GM23338 (cell line): ENCODE results near the gene DNAJC17. TPM values are rescaled to one million over a fixed set of nuclear protein-coding genes. Genes with fewer than 3 reads are reported as not detected.

Experiments used
- ATAC-seq: fragments of 200-7000 bp; cut with Tn5 transposase; 3 replicates; pipeline ENCODE4 v1.9.1; 2020
- DNase-seq: peaks from one replicate; pipeline ENCODE4 v3.0.0-alpha.2; 2015; ENCODE audit warnings: low spot score
- H2AFZ ChIP-seq: fragments of 200-600 bp; sonication (generic); 2 replicates; pipeline ENCODE4 v1.8.0; 2016; ENCODE audit warnings: antibody characterized with exemption, mild to moderate bottlenecking, moderate library complexity
- H3F3A ChIP-seq: fragments of 200-600 bp; sonication (generic); replicated peaks from 2 replicates; pipeline ENCODE4 v1.8.0; 2017; ENCODE audit warnings: antibody characterized with exemption, mixed run types, low read depth
- H3K27ac ChIP-seq: fragments of 200-600 bp; sonication (generic); 2 replicates; pipeline ENCODE4 v1.6.1; 2016; ENCODE audit warnings: low read depth
- H3K27me3 ChIP-seq: fragments of 200-600 bp; sonication (generic); 2 replicates; pipeline ENCODE4 v1.8.0; 2016; ENCODE audit warnings: mild to moderate bottlenecking, mixed run types, moderate library complexity; ENCODE audit not compliant: insufficient read depth
- H3K36me3 ChIP-seq: fragments of 200-600 bp; sonication (generic); 2 replicates; pipeline ENCODE4 v1.8.0; 2016; ENCODE audit warnings: mild to moderate bottlenecking; ENCODE audit not compliant: insufficient read depth
- H3K4me1 ChIP-seq: fragments of 200-600 bp; sonication (generic); 2 replicates; pipeline ENCODE4 v1.8.0; 2016; ENCODE audit warnings: mild to moderate bottlenecking, moderate library complexity; ENCODE audit not compliant: insufficient read depth
- H3K4me2 ChIP-seq: fragments of 200-600 bp; sonication (generic); 2 replicates; pipeline ENCODE4 v1.7.1; 2017; ENCODE audit warnings: mixed run types
- H3K4me3 ChIP-seq: fragments of 200-600 bp; sonication (generic); 2 replicates; pipeline ENCODE4 v1.6.1; 2016; ENCODE audit warnings: mixed run types
- H3K79me2 ChIP-seq: fragments of 200-600 bp; sonication (generic); replicated peaks from 2 replicates; pipeline ENCODE4 v1.8.0; 2017; ENCODE audit warnings: mild to moderate bottlenecking; ENCODE audit not compliant: insufficient read depth
- H3K9me2 ChIP-seq: fragments of 200-600 bp; sonication (generic); 2 replicates; pipeline ENCODE4 v1.8.0; 2017; ENCODE audit not compliant: insufficient read depth
- H4K20me1 ChIP-seq: fragments of 200-600 bp; sonication (generic); replicated peaks from 2 replicates; pipeline ENCODE4 v1.8.0; 2017; ENCODE audit warnings: mild to moderate bottlenecking; ENCODE audit not compliant: insufficient read depth
- H3K27ac Mint-ChIP-seq: 2 replicates; pipeline ENCODE4 v1.8.0; 2020; ENCODE audit warnings: inconsistent platforms, mild to moderate bottlenecking, moderate library complexity, mixed read lengths
- H3K27me3 Mint-ChIP-seq: 3 replicates; pipeline ENCODE4 v1.8.0; 2022; ENCODE audit warnings: low read depth, mild to moderate bottlenecking, moderate library complexity, mixed read lengths, inconsistent platforms; ENCODE audit not compliant: insufficient read depth, poor library complexity
- H3K36me3 Mint-ChIP-seq: 3 replicates; pipeline ENCODE4 v1.8.0; 2021; ENCODE audit warnings: low read depth, mild to moderate bottlenecking, inconsistent platforms, moderate library complexity, mixed read lengths
- H3K4me1 Mint-ChIP-seq: 3 replicates; pipeline ENCODE4 v1.8.0; 2020; ENCODE audit warnings: mild to moderate bottlenecking, inconsistent platforms, mixed read lengths
- H3K4me3 Mint-ChIP-seq: 3 replicates; pipeline ENCODE4 v1.8.0; 2021; ENCODE audit warnings: moderate library complexity, mild to moderate bottlenecking, inconsistent platforms, mixed read lengths
- H3K9me3 Mint-ChIP-seq: 3 replicates; pipeline ENCODE4 v1.8.0; 2020; ENCODE audit warnings: moderate library complexity, mild to moderate bottlenecking, inconsistent platforms, mixed read lengths
- CREB1 ChIP-seq: fragments of 250-450 bp; sonication (Bioruptor Pico); IDR thresholded peaks from 2 replicates; pipeline ENCODE4 v1.5.0; 2020; ENCODE audit warnings: low read depth, mild to moderate bottlenecking, moderate library complexity
- CTCF ChIP-seq, 2 experiments: fragments of 200-600 bp in 1 of 2; sonication (generic) in 1 of 2; conservative IDR thresholded peaks; 2 replicates each; pipeline versions ENCODE4 v1.5.1 to v1.6.1; 2016 to 2017; ENCODE audit warnings: antibody characterized with exemption in 2 of 2, low read depth in 2 of 2, mild to moderate bottlenecking in 2 of 2, moderate library complexity in 1 of 2
- ETS1 ChIP-seq: IDR thresholded peaks from 2 replicates; pipeline ENCODE4 v1.6.1; 2016; ENCODE audit warnings: antibody characterized with exemption
- EZH2 ChIP-seq: fragments of 200-600 bp; sonication (generic); IDR thresholded peaks from one replicate; pipeline ENCODE4 v1.8.0; 2017; ENCODE audit warnings: antibody characterized with exemption, mild to moderate bottlenecking, low read depth; ENCODE audit not compliant: unreplicated experiment
- EZH2phosphoT487 ChIP-seq: fragments of 200-600 bp; sonication (generic); IDR thresholded peaks from one replicate; pipeline ENCODE4 v1.8.1; 2018; ENCODE audit warnings: antibody characterized with exemption; ENCODE audit not compliant: unreplicated experiment
- JUNB ChIP-seq: IDR thresholded peaks from one replicate; pipeline ENCODE4 v1.6.1; 2016; ENCODE audit warnings: antibody characterized with exemption; ENCODE audit not compliant: unreplicated experiment
- NANOG ChIP-seq: IDR thresholded peaks from 2 replicates; pipeline ENCODE4 v1.6.1; 2016; ENCODE audit warnings: antibody characterized with exemption, borderline replicate concordance
- POLR2AphosphoS5 ChIP-seq: IDR thresholded peaks from 2 replicates; pipeline ENCODE4 v1.6.1; 2016; ENCODE audit warnings: antibody characterized with exemption, low read depth
- ZNF114 ChIP-seq: fragments of 250-450 bp; sonication (Bioruptor Pico); IDR thresholded peaks from 2 replicates; pipeline ENCODE4 v1.5.0; 2020; ENCODE audit warnings: mild to moderate bottlenecking, moderate library complexity
- ZNF462 ChIP-seq: fragments of 250-450 bp; sonication (Bioruptor Pico); IDR thresholded peaks from 2 replicates; pipeline ENCODE4 v1.5.0; 2020; ENCODE audit warnings: mild to moderate bottlenecking, moderate library complexity
- polyA plus RNA-seq: library from polyadenylated mRNA; unstranded; fragments of >200 nt; fragmentation: Nextera tagmentation; extraction: Ambion mirVana; gene quantifications from 2 replicates; pipeline ENCODE4 v1.2.1, GENCODE V29; 2016
- total RNA-seq: library from RNA; depleted of rRNA; stranded (reverse); fragments of >200 nt; shearing (Covaris generic); gene quantifications from 2 replicates; pipeline ENCODE4 v1.2.3, GENCODE V29; 2014

The DNAJC17 gene
- total and polyA plus RNA-seq, 2 experiments from 2014 or later: 23.0 to 77.6 TPM

- Mint-ChIP-seq H3K36me3 (no peaks in the 10 kb centered on the region), H3K4me3 (no peak overlapping the region; the same call in 2 of the 3 replicates), H3K27ac (no peak overlapping the region), H3K9me3 (no peaks in the 10 kb centered on the region), H3K4me1 (peaks cover 39% of the 10 kb centered on the region), H3K27me3 (peaks cover 18% of the 10 kb centered on the region)
- TF ChIP-seq JUNB: no peak
- no peak for TF ChIP-seq ZNF114 (CRISPR knock-in tag)
- TF ChIP-seq ZNF462 (CRISPR knock-in tag): no peak
- TF ChIP-seq CREB1 (CRISPR knock-in tag): no peak
- TF ChIP-seq NANOG: no peak
- no peak for TF ChIP-seq ETS1
- no peak for TF ChIP-seq CTCF (conservative IDR thresholded peaks at IDR 0.05; ENCODE audit: low read depth in 2 of 2)
- no peak for TF ChIP-seq EZH2phosphoT487
- no peak for TF ChIP-seq POLR2AphosphoS5
- TF ChIP-seq EZH2: no peak
- H3K36me3 ChIP-seq: no peaks in the 10 kb centered on the region
- no peaks in the 10 kb centered on the region for H3K79me2 ChIP-seq
- no peak overlapping the region for H3K27ac ChIP-seq
- no peaks in the 10 kb centered on the region for H3K27me3 ChIP-seq
- peaks cover 15% of the 10 kb centered on the region for H3K4me1 ChIP-seq
- peaks cover 11% of the 10 kb centered on the region for H3F3A ChIP-seq
- no peak overlapping the region for H3K4me3 ChIP-seq
- H3K9me2 ChIP-seq: no peaks in the 10 kb centered on the region
- no peak for ATAC-seq
- no peak for DNase-seq
- H4K20me1 ChIP-seq: no peaks in the 10 kb centered on the region
- H3K4me2 ChIP-seq: no peak overlapping the region
- H2AFZ ChIP-seq: no peak overlapping the region
These were observed 38.6 kb downstream of the DNAJC17 start for GRCh38 chr15:40768521-40769273.
